ACC112 (cell line): ENCODE measurements around the gene PIK3C2G.

ENCODE experiments used
- H2AFZ ChIP-seq: fragments of 200-600 bp; sonication (generic); one replicate; pipeline ENCODE4 v1.6.0; 2017; ENCODE audit warnings: antibody characterized with exemption, low read length; ENCODE audit not compliant: unreplicated experiment
- H3K27ac ChIP-seq: fragments of 200-600 bp; sonication (generic); 2 replicates; pipeline ENCODE4 v1.5.1; 2014; ENCODE audit warnings: low read depth, mild to moderate bottlenecking, antibody characterized with exemption, low read length, moderate library complexity
- H3K27me3 ChIP-seq: fragments of 200-600 bp; sonication (generic); 2 replicates; pipeline ENCODE4 v1.6.1; 2014; ENCODE audit warnings: mild to moderate bottlenecking, antibody characterized with exemption, low read length, moderate library complexity, mixed read lengths; ENCODE audit not compliant: insufficient read depth
- H3K36me3 ChIP-seq: fragments of 200-600 bp; sonication (generic); 2 replicates; pipeline ENCODE4 v1.6.1; 2016; ENCODE audit warnings: mild to moderate bottlenecking, antibody characterized with exemption, low read length, moderate library complexity, mixed read lengths; ENCODE audit not compliant: insufficient read depth
- H3K4me1 ChIP-seq: fragments of 200-600 bp; sonication (generic); one replicate; pipeline ENCODE4 v1.6.1; 2016; ENCODE audit warnings: low read length, mixed read lengths; ENCODE audit not compliant: insufficient read depth, unreplicated experiment, control insufficient read depth
- H3K4me3 ChIP-seq: fragments of 200-600 bp; sonication (generic); 2 replicates; pipeline ENCODE4 v1.5.1; 2014; ENCODE audit warnings: mild to moderate bottlenecking, low read depth, low read length
- H3K79me2 ChIP-seq: fragments of 200-600 bp; sonication (generic); one replicate; pipeline ENCODE4 v1.6.0; 2016; ENCODE audit warnings: low read length; ENCODE audit not compliant: control insufficient read depth, unreplicated experiment, insufficient read depth

Gene PIK3C2G

GRCh38 chr12:18461758-18462157, 200.4 kb downstream of the PIK3C2G start:
- H2AFZ ChIP-seq: peak overlapping the region; percentile 19
- no peak overlapping the region for H3K4me3 ChIP-seq
- H3K27me3 ChIP-seq: no peaks in the 10 kb centered on the region
- no peaks in the 10 kb centered on the region for H3K79me2 ChIP-seq
- peak overlapping the region; percentile 47 for H3K27ac ChIP-seq
- peaks cover 11% of the 10 kb centered on the region for H3K4me1 ChIP-seq
- no peaks in the 10 kb centered on the region for H3K36me3 ChIP-seq

- H3K27me3 ChIP-seq: no peaks in the 10 kb centered on the region
- H2AFZ ChIP-seq: peak overlapping the region; percentile 19
- peaks cover 11% of the 10 kb centered on the region for H3K4me1 ChIP-seq
- H3K36me3 ChIP-seq: no peaks in the 10 kb centered on the region
- H3K27ac ChIP-seq: peak overlapping the region; percentile 47
- H3K4me3 ChIP-seq: no peak overlapping the region
- no peaks in the 10 kb centered on the region for H3K79me2 ChIP-seq
Measured at GRCh38 chr12:18462442-18462841, 201.1 kb downstream of the PIK3C2G start.

GRCh38 chr12:18467620-18468245, 206.4 kb downstream of the PIK3C2G start:
- H3K27me3 ChIP-seq: no peaks in the 10 kb centered on the region
- no peak overlapping the region for H3K4me3 ChIP-seq
- H3K36me3 ChIP-seq: no peaks in the 10 kb centered on the region
- no peaks in the 10 kb centered on the region for H3K79me2 ChIP-seq
- no peak overlapping the region for H3K27ac ChIP-seq
- peaks cover 9% of the 10 kb centered on the region for H3K4me1 ChIP-seq
- H2AFZ ChIP-seq: peak overlapping the region; percentile 18

- Histone ChIP-seq H3K4me1 (peaks cover 9% of the 10 kb centered on the region), H3K79me2 (no peaks in the 10 kb centered on the region), H2AFZ (no peak overlapping the region), H3K27me3 (no peaks in the 10 kb centered on the region), H3K36me3 (no peaks in the 10 kb centered on the region), H3K4me3 (no peak overlapping the region), H3K27ac (peak overlapping the region; percentile 25; the same call in 1 of the 2 replicates)
Measured at GRCh38 chr12:18468246-18469075, 207.1 kb downstream of the PIK3C2G start.

- Histone ChIP-seq H3K36me3 (no peaks in the 10 kb centered on the region), H2AFZ (no peak overlapping the region)
Measured at GRCh38 chr12:18470251-18470650, 208.9 kb downstream of the PIK3C2G start.

GRCh38 chr12:18472304-18472703, 211.0 kb downstream of the PIK3C2G start:
- H3K4me3 ChIP-seq: no peak overlapping the region
- H3K27me3 ChIP-seq: no peaks in the 10 kb centered on the region
- H2AFZ ChIP-seq: no peak overlapping the region
- no peaks in the 10 kb centered on the region for H3K36me3 ChIP-seq
- no peak overlapping the region for H3K27ac ChIP-seq
- peaks cover 9% of the 10 kb centered on the region for H3K4me1 ChIP-seq
- no peaks in the 10 kb centered on the region for H3K79me2 ChIP-seq

More at GRCh38 chr12:18470251-18470650, 208.9 kb downstream of the PIK3C2G start:
- Histone ChIP-seq H3K27ac (no peak overlapping the region), H3K4me3 (no peak overlapping the region), H3K4me1 (peaks cover 9% of the 10 kb centered on the region), H3K79me2 (no peaks in the 10 kb centered on the region), H3K27me3 (no peaks in the 10 kb centered on the region)

- no peaks in the 10 kb centered on the region for H3K27me3 ChIP-seq
- H3K4me3 ChIP-seq: no peak overlapping the region
- peaks cover 8% of the 10 kb centered on the region for H3K4me1 ChIP-seq
- H3K27ac ChIP-seq: no peak overlapping the region
- H3K79me2 ChIP-seq: no peaks in the 10 kb centered on the region
- H3K36me3 ChIP-seq: no peaks in the 10 kb centered on the region
- H2AFZ ChIP-seq: no peak overlapping the region
Measured at GRCh38 chr12:18472806-18473205, 211.5 kb downstream of the PIK3C2G start.

- H3K4me1 ChIP-seq: no peaks in the 10 kb centered on the region
- H3K27ac ChIP-seq: no peak overlapping the region
- H3K4me3 ChIP-seq: no peak overlapping the region
- H3K27me3 ChIP-seq: no peaks in the 10 kb centered on the region
- H3K79me2 ChIP-seq: no peaks in the 10 kb centered on the region
- H3K36me3 ChIP-seq: no peaks in the 10 kb centered on the region
- no peak overlapping the region for H2AFZ ChIP-seq
Measured at GRCh38 chr12:18476861-18477260, 215.5 kb downstream of the PIK3C2G start.

- Histone ChIP-seq H2AFZ (no peak overlapping the region), H3K4me1 (no peaks in the 10 kb centered on the region), H3K36me3 (no peaks in the 10 kb centered on the region), H3K27me3 (no peaks in the 10 kb centered on the region), H3K79me2 (no peaks in the 10 kb centered on the region), H3K4me3 (no peak overlapping the region), H3K27ac (no peak overlapping the region)
Measured at GRCh38 chr12:18479256-18479655, 217.9 kb downstream of the PIK3C2G start.

GRCh38 chr12:18482601-18483120, 221.3 kb downstream of the PIK3C2G start:
- H3K4me3 ChIP-seq: no peak overlapping the region
- no peak overlapping the region for H2AFZ ChIP-seq
- no peaks in the 10 kb centered on the region for H3K4me1 ChIP-seq
- H3K27ac ChIP-seq: no peak overlapping the region
- no peaks in the 10 kb centered on the region for H3K36me3 ChIP-seq
- H3K27me3 ChIP-seq: no peaks in the 10 kb centered on the region
- H3K79me2 ChIP-seq: no peaks in the 10 kb centered on the region
